GM19397 (cell line): ENCODE data around the gene PLEKHD1.
"Not testable (repeated sequence)": the region's sequence is repeated elsewhere in the genome, so short reads cannot be mapped to it uniquely, and the experiment has no call there.

Experiments used
- ATAC-seq: cut with Tn5 transposase; IDR thresholded peaks from one replicate; pipeline ENCODE4 v1.9.1; 2021; ENCODE audit warnings: mild to moderate bottlenecking, moderate library complexity; ENCODE audit not compliant: unreplicated experiment

Gene PLEKHD1

DNA sequence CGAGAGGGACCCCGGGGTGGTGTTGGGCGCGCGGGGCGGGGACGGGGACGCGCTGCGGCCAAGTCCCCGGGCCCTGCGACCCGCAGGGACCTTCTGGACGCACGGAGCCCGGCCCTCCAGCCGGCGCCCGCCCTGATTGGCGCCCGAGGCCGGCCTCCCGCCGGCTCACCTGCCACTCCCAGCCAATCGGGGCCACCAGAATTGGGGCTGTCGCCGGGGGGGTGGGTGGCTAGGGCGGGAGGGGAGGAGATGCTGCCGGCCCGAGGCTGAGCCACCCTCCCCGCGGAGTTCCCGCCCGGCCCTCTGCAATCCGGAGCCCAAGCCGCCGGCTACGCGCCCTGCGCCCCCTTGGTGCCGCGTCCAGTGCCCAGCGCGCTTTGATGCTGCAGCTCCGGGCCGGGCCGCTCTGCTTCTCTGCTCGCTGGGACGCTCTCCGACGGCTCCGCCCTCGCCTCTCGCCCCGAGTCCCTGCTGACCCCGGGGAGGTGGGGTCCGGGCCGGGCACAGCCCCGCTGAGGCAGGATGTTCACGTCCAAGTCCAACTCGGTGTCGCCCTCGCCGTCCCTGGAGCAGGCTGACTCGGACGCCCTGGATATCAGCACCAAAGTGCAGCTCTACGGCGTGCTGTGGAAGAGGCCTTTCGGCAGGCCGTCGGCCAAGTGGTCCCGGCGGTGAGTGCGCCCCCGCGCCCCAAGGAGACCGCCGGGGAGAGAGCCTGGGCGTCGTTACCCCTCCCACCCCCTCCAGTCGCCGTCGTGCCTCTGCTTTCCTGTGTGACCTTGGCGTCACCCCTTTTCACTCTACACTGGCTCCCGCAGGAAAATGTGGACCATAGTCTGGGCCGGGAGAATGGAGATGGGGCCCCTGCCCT lies at the start of gene PLEKHD1:
PLEKHD1 (plus strand) TSS at position 285 of the 871 bp plus-strand sequence; CDS start at position 523, 238 bp downstream.
- ATAC-seq: no peak

DNA sequence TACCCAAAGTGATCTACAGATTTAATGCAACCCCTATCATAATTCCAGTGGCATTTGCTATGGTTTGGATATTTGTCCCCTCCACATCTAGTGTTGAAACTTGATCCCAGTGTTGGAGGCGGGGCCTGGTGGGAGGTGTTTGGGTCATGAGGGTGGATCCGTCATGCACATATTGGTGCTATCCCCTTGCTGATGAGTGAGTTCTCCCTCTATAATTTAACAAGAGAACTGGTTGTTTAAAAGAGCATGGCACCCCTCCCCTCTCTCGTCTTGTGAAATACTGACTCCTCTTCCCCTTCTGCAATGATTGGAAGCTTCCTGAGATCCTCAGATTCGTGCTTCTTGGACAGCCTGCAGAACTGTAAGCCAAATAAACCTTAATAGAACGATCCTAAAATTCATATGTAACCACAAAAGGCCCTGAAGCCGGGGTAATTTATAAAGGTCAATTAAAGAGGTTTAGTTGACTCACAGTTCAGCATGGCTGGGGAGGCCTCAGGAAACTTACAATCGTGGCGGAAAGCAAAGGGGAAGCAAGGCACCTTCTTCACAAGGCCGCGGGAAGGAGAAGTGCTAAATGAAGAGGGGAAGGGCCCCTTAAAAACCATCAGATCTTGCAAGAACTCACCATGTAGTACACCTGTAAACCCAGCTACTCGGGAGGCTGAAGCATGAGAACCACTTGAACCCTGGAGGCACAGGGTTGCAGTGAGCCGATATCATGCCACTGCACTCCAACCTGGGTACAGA lies 44.8 kb upstream of the PLEKHD1 start:
- ATAC-seq: no peak

DNA sequence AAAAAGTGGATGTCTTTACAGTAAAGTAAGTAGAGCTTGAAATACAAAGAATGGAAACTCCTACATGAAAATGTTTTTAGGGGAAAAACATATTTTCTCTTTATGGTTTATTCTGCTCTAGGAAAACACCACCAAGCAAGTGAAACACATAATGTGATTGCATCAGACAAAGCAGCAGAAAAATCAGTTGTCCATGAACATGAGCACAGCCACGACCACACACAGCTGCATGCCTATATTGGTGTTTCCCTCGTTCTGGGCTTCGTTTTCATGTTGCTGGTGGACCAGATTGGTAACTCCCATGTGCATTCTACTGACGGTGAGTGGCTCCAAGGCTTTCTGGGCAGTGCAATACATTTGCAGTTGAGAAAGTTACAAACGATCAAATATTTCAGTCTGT lies 42.6 kb upstream of the PLEKHD1 start:
- ATAC-seq: peak; percentile 91

DNA sequence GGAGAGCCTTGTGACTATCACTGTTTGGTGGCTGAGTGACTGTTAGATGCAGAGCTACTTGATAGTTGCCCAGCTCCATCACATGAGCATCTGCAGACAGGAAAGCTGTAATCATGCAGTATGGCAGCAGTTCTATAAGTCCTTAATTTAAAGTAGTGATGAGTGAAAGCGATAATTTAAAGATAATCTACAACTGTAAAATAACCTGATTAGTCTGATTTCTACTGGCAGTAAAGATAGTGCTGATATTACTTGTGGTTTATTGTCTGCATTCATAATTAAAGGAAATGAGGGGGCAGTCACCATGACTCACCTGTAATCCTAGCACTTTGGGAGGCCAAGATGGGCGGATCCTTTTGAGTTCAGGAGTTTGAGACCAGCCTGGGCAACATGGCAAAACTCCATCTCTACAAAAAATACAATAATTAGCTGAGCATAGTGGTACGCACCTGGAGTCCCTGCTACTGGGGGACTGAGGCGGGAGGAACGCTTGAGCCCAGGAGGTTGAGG lies 41.2 kb upstream of the PLEKHD1 start:
- ATAC-seq: no peak

DNA sequence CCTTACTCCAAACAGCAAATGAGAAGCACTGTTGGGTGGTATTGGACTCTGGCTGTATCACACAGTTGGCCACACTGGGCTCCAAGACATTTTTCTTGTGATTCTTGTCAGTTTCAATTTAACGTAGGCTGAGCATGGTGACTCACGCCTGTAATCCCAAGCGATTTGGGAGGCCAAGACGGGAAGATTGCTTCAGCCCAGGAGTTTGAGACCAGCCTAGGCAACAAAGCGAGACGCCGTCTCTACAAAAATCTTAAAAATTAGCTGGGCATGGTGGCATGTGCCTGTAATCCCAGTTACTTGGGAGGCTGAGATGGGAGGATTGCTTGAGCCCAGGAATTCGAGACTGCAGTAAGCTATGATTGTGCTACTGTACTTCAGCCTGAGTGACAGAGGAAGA lies 35.3 kb upstream of the PLEKHD1 start:
- ATAC-seq: no peak

DNA sequence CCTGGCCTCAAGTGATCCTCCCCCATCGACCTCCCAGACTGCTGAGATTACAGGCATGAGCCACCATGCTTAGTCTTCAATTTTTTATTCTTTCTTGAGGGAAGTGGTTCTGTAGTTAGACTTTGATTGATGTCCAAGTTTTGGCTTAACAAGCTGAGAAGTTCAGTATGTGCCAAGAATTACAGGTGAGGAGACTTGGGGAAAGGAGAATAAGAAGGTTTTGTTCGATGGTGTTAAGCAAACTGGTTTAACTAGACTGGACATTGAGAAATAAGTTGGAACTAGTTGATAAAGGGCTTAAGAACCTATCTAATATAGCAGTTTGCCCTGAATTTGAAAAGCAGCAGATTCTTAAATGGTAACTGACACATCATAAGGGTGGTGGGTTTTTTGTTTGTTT lies 32.6 kb upstream of the PLEKHD1 start:
- ATAC-seq: no peak

DNA sequence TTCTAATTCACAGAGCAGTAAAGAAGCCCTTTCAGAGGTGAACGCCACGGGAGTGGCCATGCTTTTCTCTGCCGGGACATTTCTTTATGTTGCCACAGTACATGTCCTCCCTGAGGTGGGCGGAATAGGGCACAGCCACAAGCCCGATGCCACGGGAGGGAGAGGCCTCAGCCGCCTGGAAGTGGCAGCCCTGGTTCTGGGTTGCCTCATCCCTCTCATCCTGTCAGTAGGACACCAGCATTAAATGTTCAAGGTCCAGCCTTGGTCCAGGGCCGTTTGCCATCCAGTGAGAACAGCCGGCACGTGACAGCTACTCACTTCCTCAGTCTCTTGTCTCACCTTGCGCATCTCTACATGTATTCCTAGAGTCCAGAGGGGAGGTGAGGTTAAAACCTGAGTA lies 26.2 kb upstream of the PLEKHD1 start:
- ATAC-seq: no peak

DNA sequence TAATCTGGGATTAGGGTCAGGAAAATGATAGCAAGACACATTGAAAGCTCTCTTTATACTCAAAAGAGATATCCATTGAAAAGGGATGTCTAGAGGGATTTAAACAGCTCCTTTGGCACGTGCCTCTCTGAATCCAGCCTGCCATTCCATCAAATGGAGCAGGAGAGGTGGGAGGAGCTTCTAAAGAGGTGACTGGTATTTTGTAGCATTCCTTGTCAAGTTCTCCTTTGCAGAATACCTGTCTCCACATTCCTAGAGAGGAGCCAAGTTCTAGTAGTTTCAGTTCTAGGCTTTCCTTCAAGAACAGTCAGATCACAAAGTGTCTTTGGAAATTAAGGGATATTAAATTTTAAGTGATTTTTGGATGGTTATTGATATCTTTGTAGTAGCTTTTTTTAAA lies 25.4 kb upstream of the PLEKHD1 start:
- no peak for ATAC-seq

DNA sequence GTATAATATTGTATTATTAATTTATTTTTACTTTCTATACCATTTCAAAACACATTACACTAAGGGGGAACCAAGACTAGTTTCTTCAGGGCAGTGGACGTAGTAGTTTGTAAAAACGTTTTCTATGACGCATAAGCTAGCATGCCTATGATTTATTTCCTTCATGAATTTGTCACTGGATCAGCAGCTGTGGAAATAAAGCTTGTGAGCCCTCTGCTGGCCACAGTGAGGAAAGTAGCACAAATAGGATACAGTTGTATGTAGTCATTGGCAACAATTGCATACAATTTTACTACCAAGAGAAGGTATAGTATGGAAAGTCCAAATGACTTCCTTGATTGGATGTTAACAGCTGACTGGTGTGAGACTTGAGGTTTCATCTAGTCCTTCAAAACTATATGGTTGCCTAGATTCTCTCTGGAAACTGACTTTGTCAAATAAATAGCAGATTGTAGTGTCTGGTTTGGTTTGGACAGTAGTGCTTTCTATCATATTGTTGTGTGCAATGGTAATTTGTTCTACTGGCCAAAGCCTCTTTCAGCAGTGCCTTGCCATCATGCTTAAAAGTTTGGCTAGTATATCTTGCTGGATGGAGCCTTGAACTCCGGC lies 24.3 kb upstream of the PLEKHD1 start:
- no peak for ATAC-seq

DNA sequence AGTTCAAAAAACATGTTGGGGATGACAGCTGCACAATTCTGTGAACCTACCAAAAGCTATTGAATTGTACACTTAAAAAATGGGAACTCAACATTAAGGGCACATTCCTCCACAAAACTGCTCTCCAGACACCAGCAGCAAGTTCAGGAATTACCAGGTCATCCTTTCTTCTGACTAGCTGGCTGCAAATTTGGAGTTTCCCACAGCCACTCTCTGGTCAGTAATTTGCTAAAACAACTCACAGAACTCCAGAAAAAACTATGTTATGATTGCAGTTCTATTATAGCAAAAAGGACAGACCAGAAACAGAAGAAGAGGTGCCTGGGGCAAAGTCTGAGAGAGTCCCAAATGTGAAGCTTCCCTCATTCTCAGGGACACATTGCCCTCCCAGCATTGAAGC lies 20.1 kb upstream of the PLEKHD1 start:
- ATAC-seq: no peak

DNA sequence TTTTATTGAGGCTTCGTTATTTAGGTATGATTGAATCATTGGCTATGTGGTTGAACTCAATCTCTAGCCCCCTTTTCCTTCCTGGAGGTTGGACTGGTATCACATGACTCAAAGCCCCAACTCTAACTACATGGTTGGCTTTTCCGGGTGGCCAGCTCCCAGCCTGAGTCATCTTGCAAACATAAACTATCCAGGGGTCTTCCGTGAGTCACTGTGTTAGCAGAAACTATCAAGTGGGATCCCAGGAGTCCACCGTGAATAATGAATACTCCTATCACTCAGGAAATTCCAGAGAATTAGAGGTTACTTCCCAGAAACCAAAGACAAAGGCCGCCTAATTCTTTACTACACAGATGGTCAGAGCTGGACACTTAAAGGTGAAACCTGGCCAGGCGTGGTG lies 19.7 kb upstream of the PLEKHD1 start:
- no peak for ATAC-seq

DNA sequence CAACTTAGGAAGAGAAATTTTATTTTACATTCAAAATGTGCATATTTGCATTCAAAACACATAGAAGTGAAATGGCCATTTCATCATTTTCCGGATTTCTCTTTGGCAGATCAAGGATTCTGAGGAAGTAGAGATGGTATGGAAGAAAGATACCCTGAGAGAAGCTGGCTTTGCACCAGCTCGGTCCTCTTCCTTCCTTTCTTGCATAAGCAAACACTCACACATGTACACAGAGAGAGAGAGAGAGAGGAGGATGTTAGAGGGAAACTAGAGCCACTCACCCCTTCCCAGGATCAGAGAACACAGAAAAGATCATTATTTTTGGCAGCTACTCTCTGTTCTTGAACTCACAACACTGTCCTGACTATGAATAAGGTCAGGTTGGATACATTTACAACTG lies 15.6 kb upstream of the PLEKHD1 start:
- no peak for ATAC-seq

DNA sequence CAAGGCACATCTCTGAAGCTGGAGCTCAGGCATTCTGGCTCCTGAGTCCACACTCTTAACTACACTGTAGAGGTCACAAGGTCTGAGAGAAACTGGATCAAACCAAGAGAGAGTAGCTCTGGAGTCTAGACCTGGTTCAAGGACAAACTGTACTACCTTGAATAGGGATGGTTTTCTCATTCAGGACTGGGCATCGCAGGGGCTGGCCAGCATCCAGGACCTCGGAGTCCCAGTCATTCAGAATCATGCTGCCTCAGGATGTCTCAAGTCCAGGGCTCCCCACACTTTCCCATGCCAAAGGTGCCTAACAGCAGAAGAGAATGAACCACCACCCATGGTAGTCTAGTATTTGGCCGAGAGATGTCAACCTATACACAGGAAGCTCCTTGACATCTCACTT lies 13.1 kb upstream of the PLEKHD1 start:
- ATAC-seq: no peak

DNA sequence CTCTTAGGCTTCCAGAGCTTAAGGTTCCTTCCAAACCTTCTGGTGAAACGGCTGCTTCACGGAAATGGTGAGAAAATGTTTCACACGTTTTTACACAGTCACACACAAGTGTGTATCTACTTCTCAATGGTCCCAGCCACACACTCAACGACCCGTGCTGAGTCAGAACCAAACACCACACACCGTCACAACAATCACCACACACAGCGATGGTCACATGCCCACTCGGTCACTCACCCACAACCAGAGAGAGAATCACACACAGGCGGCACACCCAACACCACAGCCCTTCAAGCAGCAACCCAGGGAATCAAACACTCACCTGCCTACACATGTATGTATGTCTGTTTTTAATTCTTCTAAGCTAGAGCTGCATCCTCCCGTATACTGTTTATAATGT lies 12.6 kb upstream of the PLEKHD1 start:
- ATAC-seq: no peak

DNA sequence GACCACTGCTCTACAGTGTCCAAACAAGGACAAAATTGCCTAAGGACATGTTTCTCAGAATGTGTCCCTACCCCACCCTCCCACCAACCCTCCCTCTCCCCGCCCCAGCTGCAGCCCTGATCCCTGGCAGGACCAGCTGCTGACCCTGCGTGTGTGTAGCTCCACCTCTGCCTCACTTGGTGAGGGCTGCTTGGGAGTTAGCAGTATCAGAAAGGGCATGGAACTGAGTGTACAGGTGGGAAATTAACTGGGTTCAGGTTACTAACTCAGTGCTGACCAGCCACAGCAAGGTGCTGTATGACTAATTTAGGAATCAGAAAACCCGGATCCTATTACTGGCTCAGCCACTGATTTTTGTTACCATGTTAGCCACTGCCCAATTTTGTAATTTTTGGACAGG lies 11.3 kb upstream of the PLEKHD1 start:
- no peak for ATAC-seq

DNA sequence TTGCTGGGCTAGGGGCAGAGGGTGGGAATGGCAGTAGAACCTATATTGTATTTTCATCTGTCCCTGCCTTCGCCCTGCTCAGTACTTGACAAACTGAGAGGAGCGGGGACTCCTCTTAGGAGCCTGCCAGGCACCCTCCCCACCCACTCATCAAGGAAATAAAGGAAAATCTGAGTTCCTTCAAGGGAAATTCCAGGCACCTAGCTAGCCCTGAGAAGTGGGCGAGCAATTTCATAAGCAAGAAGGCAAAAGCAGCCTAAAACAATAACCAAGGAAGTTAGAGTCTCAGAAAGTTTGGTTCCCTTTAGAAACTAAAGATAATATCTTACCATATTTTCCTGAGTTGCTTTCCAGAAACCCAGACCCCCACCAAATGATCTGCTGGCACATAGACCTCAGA lies 10.6 kb upstream of the PLEKHD1 start:
- ATAC-seq: no peak

DNA sequence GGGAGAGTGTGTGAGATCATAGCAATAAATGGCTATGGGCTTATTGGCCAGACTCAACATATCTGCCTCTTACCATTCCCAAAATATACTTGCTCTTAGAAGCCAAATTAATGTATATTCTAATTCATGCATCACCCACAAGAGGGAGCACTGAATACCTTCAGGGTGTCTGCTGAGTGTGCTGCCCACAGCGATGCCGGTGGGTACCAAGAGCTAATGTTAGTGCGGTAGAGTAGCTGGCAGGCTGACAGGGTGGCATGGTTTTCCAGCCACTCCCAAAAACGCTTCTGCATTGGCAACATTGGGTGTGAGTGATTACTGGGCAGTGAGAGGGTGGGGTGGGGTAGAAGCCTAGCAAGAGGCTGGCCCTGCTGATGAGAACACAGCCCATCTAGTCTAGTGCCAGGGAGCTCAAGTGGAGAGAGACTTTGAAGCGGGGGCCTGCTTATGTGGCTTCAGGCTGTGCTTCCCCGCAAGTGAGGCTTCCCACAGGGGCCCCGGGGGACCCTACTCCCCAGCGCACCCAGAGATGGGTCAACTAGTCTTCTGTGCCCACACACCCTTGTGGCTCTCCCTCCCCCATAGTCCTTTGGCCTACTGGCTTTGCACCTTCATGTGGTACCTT lies 9.2 kb upstream of the PLEKHD1 start:
- ATAC-seq: no peak

DNA sequence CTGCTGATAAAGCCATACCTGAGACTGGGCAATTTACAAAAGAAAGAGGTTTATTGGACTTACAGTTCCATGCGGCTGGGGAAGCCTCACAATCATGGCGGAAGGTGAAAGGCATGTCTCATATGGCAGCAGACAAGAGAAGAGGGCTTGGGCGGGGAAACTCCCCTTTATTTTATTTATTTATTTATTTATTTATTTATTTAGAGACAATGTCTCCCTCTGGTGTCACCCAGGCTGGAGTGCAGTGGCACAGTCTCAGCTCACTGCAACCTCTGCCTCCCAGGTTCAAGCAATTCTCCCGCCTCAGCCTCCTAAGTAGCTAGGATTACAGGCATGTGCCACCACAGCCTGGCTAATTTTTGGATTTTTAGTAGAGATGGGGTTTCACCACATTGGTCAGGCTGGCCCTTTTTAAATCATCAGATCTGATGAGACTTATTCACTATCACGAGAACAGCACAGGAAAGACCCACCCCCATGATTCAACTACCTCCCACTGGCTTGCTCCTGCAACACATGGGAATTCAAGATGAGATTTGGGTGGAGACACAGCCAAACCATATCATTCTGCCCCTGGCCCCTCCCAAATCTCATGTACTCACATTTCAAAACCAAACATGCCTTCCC lies 7.6 kb upstream of the PLEKHD1 start:
- not testable (repeated sequence) for ATAC-seq

DNA sequence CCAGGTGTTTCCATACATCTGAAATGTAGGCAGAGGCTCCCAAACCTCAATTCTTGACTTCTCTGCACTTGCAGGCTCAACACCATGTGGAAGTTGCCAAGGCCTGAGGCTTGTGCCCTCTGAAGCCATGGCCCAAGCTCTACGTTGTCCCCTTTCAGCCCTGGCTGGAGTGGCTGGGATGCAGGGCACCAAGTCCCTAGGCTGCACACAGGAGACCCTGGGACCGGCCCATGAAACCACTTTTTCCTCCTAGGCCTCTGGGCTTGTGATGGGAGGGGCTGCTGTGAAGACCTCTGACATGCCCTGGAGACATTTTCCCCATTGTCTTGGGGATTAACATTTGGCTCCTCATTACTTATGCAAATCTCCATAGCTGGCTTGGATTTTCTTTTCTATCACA lies 6.5 kb upstream of the PLEKHD1 start:
- not testable (repeated sequence) for ATAC-seq

DNA sequence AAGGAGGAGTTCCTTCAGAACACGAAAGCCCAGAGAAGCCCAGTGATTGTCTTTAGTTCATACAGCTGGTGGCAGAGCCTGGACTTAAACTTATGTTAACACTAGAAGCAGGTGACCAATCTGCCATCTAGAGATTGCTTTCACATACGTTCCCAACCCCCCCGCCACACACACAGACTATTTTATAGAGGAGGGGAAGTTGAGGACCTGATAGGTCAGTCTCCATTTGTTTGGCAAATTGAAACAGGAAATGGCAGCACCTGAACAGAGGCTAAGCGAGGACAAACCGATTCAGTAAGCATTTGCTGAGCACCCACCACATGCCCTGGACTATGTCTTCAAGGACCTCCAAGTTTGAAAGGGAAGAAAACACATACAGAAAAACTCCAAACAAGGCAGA lies 4.8 kb upstream of the PLEKHD1 start:
- ATAC-seq: no peak

DNA sequence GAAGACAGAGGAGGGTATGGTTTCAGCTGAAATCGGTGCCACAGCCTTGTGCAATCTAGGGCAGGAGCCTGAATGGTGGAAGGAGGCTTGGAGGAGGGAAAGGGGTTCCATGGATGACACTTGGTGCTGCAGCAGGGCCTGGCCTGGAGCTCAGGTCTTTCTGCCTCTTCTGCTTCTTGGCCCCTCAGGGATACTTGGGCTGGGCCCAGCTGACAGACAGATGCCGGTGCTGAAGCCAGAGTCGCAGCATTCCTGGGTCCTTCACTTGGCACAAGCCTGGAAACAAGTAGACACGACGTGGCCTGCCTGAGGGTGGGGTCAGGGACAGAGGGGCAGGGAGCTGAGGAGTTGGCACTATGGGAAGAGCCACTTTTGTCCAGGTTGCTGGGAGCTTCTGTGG lies 4.4 kb upstream of the PLEKHD1 start:
- no peak for ATAC-seq
